HCT116 (cell line): ENCODE data around the gene MPP7. TPM values are rescaled to one million over a fixed set of nuclear protein-coding genes. Genes with fewer than 3 reads are reported as not detected.

ENCODE experiments used
- ATAC-seq: fragments of 200-7000 bp; cut with Tn5 transposase; 2 replicates; pipeline ENCODE4 v1.9.1; 2020; ENCODE audit warnings: mild to moderate bottlenecking, moderate library complexity
- BruUV-seq: library from RNA; stranded (reverse); fragments of 400-500 nt; replicated peaks from 2 replicates; lab custom pipeline; 2021; lab: Mats Ljungman, UMichigan
- CTCF ChIA-PET: fragments of 300-600 bp; sonication (Branson Sonifier 250); formaldehyde crosslinking; loops from one replicate; lab custom pipeline; 2021; ENCODE audit warnings: antibody characterized with exemption; lab: Charles Lee
- POLR2A ChIA-PET: fragments of 300-600, 350-600 bp; sonication (Branson Sonifier 250); formaldehyde crosslinking; loops from one replicate; lab custom pipeline; 2021; ENCODE audit warnings: antibody characterized with exemption; lab: Charles Lee
- RAD21 ChIA-PET, 2 experiments: fragments of 300-600 bp; sonication (Branson Sonifier 250); formaldehyde crosslinking; loops; one replicate each; lab custom pipeline; 2023; ENCODE audit warnings: low total read pairs in 2 of 2; ENCODE audit not compliant: uncharacterized antibody in 2 of 2, unreplicated experiment in 2 of 2, low non-redundant PET in 1 of 2; lab: Charles Lee
- DNase-seq: peaks from one replicate; pipeline ENCODE4 v3.0.0-alpha.2; 2010; ENCODE audit warnings: low read depth, low spot score
- H2AFZ ChIP-seq: fragments of 200-600 bp; shearing (Covaris generic), sonication (generic); 2 replicates; pipeline ENCODE4 v1.6.1; 2017; ENCODE audit warnings: low read depth, mixed run types, mixed read lengths, antibody characterized with exemption, low read length; ENCODE audit not compliant: poor library complexity, severe bottlenecking
- H3K27ac ChIP-seq: 2 replicates; pipeline ENCODE4 v1.5.1; 2012; ENCODE audit warnings: low read depth, low read length
- H3K27me3 ChIP-seq: fragments of 200-600 bp; sonication (generic); 2 replicates; pipeline ENCODE4 v1.6.1; 2016; ENCODE audit warnings: mixed run types, low read length, mixed read lengths; ENCODE audit not compliant: insufficient read depth
- H3K36me3 ChIP-seq, 2 experiments: fragments of 200-500 bp in 1 of 2; fragments of 200-600 bp in 1 of 2; sonication (Bioruptor generic) in 1 of 2; sonication (generic) in 1 of 2; 2 replicates each; pipeline versions ENCODE4 v1.5.1 to v1.6.1; 2014 to 2016; ENCODE audit warnings: low read length in 2 of 2, inconsistent platforms in 1 of 2, mixed read lengths in 1 of 2, mixed run types in 1 of 2; ENCODE audit not compliant: insufficient read depth in 2 of 2, control insufficient read depth in 1 of 2
- H3K4me1 ChIP-seq, 2 experiments: fragments of 200-600 bp in 1 of 2; sonication (generic) in 1 of 2; 2 replicates each; pipeline versions ENCODE4 v1.5.1 to v1.6.1; 2012 to 2017; ENCODE audit warnings: low read length in 2 of 2, inconsistent platforms in 1 of 2, mild to moderate bottlenecking in 1 of 2, mixed read lengths in 1 of 2, mixed run types in 1 of 2, moderate library complexity in 1 of 2; ENCODE audit not compliant: insufficient read depth in 2 of 2, control insufficient read depth in 1 of 2
- H3K4me2 ChIP-seq: fragments of 200-600 bp; sonication (generic); 2 replicates; pipeline ENCODE4 v1.6.1; 2017; ENCODE audit warnings: mixed run types, low read length, mixed read lengths
- H3K4me3 ChIP-seq, 2 experiments: fragments of 200-600 bp in 1 of 2; sonication (generic) in 1 of 2; replicated peaks in 1 of 2; 2 replicates each; pipeline ENCODE4 v1.5.1; 2011 to 2016; ENCODE audit warnings: low read length in 2 of 2, control low read depth in 1 of 2, low read depth in 1 of 2, mild to moderate bottlenecking in 1 of 2, mixed read lengths in 1 of 2, mixed run types in 1 of 2
- H3K79me2 ChIP-seq: fragments of 200-600 bp; sonication (generic); 2 replicates; pipeline ENCODE4 v1.6.1; 2017; ENCODE audit warnings: mild to moderate bottlenecking, mixed run types, low read length, moderate library complexity, mixed read lengths; ENCODE audit not compliant: insufficient read depth
- H3K9ac ChIP-seq: fragments of 200-600 bp; sonication (generic); 2 replicates; pipeline ENCODE4 v1.6.1; 2016; ENCODE audit warnings: low read length, mixed read lengths
- H3K9me2 ChIP-seq: fragments of 200-600 bp; sonication (generic), shearing (Covaris generic); 2 replicates; pipeline ENCODE4 v1.6.1; 2017; ENCODE audit warnings: mixed run types, mild to moderate bottlenecking, moderate library complexity; ENCODE audit not compliant: insufficient read depth
- H3K9me3 ChIP-seq, 2 experiments: fragments of 200-500 bp in 1 of 2; fragments of 200-600 bp in 1 of 2; sonication (Bioruptor generic) in 1 of 2; sonication (generic) in 1 of 2; 2 replicates each; pipeline ENCODE4 v1.6.1; 2014 to 2017; ENCODE audit warnings: low read length in 2 of 2, mixed read lengths in 2 of 2, inconsistent platforms in 1 of 2, low read depth in 1 of 2, mild to moderate bottlenecking in 1 of 2, mixed run types in 1 of 2, moderate library complexity in 1 of 2; ENCODE audit not compliant: control insufficient read depth in 1 of 2, insufficient read depth in 1 of 2
- H4K20me1 ChIP-seq: fragments of 200-600 bp; sonication (generic), shearing (Covaris generic); 2 replicates; pipeline ENCODE4 v1.6.1; 2017; ENCODE audit warnings: mixed run types, mild to moderate bottlenecking, moderate library complexity; ENCODE audit not compliant: insufficient read depth
- CBX3 ChIP-seq: IDR thresholded peaks from 2 replicates; pipeline ENCODE4 v1.6.1; 2012; ENCODE audit warnings: low read depth
- EGR1 ChIP-seq: IDR thresholded peaks from 2 replicates; pipeline ENCODE4 v1.6.1; 2012; ENCODE audit warnings: low read depth
- ELF1 ChIP-seq: IDR thresholded peaks from 2 replicates; pipeline ENCODE4 v1.6.1; 2012; ENCODE audit warnings: low read depth, borderline replicate concordance
- EZH2 ChIP-seq: fragments of 200-600 bp; sonication (generic); IDR thresholded peaks from 2 replicates; pipeline ENCODE4 v1.6.1; 2017; ENCODE audit warnings: antibody characterized with exemption, mixed run types
- FOSL1 ChIP-seq: IDR thresholded peaks from 2 replicates; pipeline ENCODE4 v1.6.1; 2012; ENCODE audit warnings: low read depth
- JUND ChIP-seq: IDR thresholded peaks from 2 replicates; pipeline ENCODE4 v1.6.1; 2012
- POLR2A ChIP-seq: IDR thresholded peaks from 2 replicates; pipeline ENCODE4 v1.7.0; 2011; ENCODE audit warnings: borderline replicate concordance; ENCODE audit not compliant: insufficient read depth, insufficient read length; ENCODE audit errors: extremely low read depth
- SIN3A ChIP-seq: IDR thresholded peaks from 2 replicates; pipeline ENCODE4 v1.6.1; 2012; ENCODE audit warnings: low read depth
- SRF ChIP-seq: IDR thresholded peaks from 2 replicates; pipeline ENCODE4 v1.6.1; 2012; ENCODE audit warnings: low read depth
- TCF7L2 ChIP-seq: IDR thresholded peaks from 2 replicates; pipeline ENCODE4 v1.7.0; 2011; ENCODE audit warnings: borderline replicate concordance, inconsistent platforms; ENCODE audit not compliant: insufficient read depth, insufficient read length; ENCODE audit errors: extremely low read depth
- YY1 ChIP-seq: IDR thresholded peaks from 2 replicates; pipeline ENCODE4 v1.6.1; 2011; ENCODE audit warnings: low read length, low read depth, moderate library complexity, mild to moderate bottlenecking; ENCODE audit not compliant: insufficient replicate concordance; ENCODE audit errors: extremely low read depth
- ZFX ChIP-seq: fragments of 450-650 bp; IDR thresholded peaks from 2 replicates; pipeline ENCODE4 v1.6.1; 2017
- intact Hi-C: fragments of 100-400 bp; cut with micrococcal nuclease; formaldehyde crosslinking; loops from 2 replicates; pipeline ENCODE4 v1.10.0; 2022
- total RNA-seq: library from RNA; stranded (reverse); gene quantifications from one replicate; pipeline ENCODE4 v1.2.1, GENCODE V29; 2021; ENCODE audit not compliant: unreplicated experiment
- TF ChIP-seq, protein P1 (sequence below), 3 experiments: fragments of 200-600 bp in 1 of 3; sonication (generic) in 1 of 3; IDR thresholded peaks in 2 of 3; conservative IDR thresholded peaks in 1 of 3; 2 replicates each; pipeline ENCODE4 v1.5.1; 2012 to 2017; ENCODE audit warnings: low read depth in 2 of 3, low read length in 2 of 3, antibody characterized with exemption in 1 of 3, borderline replicate concordance in 1 of 3, control low read depth in 1 of 3, mild to moderate bottlenecking in 1 of 3, mixed read lengths in 1 of 3, mixed run types in 1 of 3, moderate library complexity in 1 of 3; ENCODE audit not compliant: insufficient read depth in 1 of 3
- TF ChIP-seq, protein P2 (sequence below): IDR thresholded peaks from 2 replicates; pipeline ENCODE4 v1.6.1; 2012; ENCODE audit warnings: low read depth
- TF ChIP-seq, protein P3 (sequence below): IDR thresholded peaks from 2 replicates; pipeline ENCODE4 v1.6.1; 2012

MPP7 gene
- total RNA-seq, 1 experiment from 2014 or later, result 64.5 TPM

DNA sequence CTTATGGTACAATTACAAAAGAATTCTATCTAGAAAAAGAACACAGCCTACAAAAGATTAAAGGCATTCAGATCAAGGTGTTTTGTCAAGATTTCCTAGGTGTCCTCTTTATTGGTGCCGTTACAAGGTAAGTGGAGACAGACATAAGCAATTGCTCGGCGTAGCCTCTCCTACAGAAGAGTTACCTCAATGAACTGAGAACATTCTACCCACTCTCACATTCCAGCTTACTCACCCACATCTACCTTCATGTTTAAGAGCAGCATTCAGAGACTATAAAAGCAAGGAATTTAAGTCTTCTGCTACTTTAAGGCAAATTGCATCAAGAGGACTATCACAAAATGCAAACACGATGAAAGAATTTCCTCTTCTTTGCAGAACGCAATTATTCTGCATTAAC lies 29.5 kb downstream of the MPP7 start:
- no peak overlapping the region; the same call in 1 of the 2 replicates for H3K27ac ChIP-seq
- intact Hi-C loops, result no loop called here
- CTCF ChIA-PET, result no interaction called here

DNA sequence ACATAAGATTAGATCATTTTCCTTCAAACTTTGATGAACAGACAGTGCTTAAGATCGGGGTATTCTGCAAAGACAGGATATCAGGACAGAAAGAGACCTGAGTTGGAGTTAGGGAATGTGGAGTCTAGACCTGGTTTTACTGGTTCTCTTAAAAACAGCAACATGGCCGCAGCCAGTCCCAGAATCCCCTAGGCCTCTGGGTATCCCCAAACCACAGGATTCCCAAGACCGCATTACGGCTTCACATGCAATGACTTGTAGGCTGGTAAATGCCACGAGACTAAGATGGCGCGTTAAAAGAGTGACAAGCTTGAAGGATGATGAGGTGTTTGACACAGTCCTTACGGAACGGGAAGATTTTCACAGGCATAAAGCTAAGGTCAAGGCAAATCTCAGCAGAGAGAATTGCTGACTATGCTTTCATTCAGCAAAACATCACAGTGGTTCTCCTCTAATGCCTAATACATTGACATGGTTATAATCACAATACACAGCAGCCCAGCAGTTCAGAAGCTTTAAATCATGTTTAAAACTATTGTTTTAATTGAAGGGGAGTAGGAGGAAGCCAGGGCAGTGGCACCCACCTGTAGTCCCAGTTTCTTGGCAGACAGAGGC lies 32.9 kb downstream of the MPP7 start:
- peaks cover 12% of the 10 kb centered on the region for H3K79me2 ChIP-seq
- intact Hi-C loops, result no loop called here
- ATAC-seq (no peak), DNase-seq (no peak)
- BruUV-seq, result no TSS peak
- no peak overlapping the region for H3K9ac ChIP-seq
- no peaks in the 10 kb centered on the region for H3K9me2 ChIP-seq
- ChIA-PET CTCF (no interaction called here), RAD21 (no interaction called here), POLR2A (no interaction called here)
- no peaks in the 10 kb centered on the region for H3K27me3 ChIP-seq
- H3K4me1 ChIP-seq, result peaks cover 5 to 6% of the 10 kb centered on the region in 2 experiments; a peak in 2 of 4 replicates
- H3K4me3 ChIP-seq, result no peak overlapping the region
- no peak overlapping the region for H3K27ac ChIP-seq
- no peaks in the 10 kb centered on the region for H4K20me1 ChIP-seq
- H3K4me2 ChIP-seq, result no peak overlapping the region
- H2AFZ ChIP-seq, result no peak overlapping the region
- H3K9me3 ChIP-seq, result no peaks in the 10 kb centered on the region
- no peaks in the 10 kb centered on the region for H3K36me3 ChIP-seq
- TF ChIP-seq YY1 (no peak), POLR2A (no peak), EGR1 (no peak), EZH2 (no peak), SRF (no peak), SIN3A (no peak), FOSL1 (no peak), CBX3 (no peak), TCF7L2 (no peak)
- TF ChIP-seq, protein P1, sequence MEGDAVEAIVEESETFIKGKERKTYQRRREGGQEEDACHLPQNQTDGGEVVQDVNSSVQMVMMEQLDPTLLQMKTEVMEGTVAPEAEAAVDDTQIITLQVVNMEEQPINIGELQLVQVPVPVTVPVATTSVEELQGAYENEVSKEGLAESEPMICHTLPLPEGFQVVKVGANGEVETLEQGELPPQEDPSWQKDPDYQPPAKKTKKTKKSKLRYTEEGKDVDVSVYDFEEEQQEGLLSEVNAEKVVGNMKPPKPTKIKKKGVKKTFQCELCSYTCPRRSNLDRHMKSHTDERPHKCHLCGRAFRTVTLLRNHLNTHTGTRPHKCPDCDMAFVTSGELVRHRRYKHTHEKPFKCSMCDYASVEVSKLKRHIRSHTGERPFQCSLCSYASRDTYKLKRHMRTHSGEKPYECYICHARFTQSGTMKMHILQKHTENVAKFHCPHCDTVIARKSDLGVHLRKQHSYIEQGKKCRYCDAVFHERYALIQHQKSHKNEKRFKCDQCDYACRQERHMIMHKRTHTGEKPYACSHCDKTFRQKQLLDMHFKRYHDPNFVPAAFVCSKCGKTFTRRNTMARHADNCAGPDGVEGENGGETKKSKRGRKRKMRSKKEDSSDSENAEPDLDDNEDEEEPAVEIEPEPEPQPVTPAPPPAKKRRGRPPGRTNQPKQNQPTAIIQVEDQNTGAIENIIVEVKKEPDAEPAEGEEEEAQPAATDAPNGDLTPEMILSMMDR (IDR thresholded peaks at IDR 0.05 in 2 of 3, conservative IDR thresholded peaks at IDR 0.05 in 1 of 3; ENCODE audit: borderline replicate concordance in 1 of 3, insufficient read depth in 1 of 3, low read depth in 2 of 3, low read length in 2 of 3), result no peak
- TF ChIP-seq, protein P2, sequence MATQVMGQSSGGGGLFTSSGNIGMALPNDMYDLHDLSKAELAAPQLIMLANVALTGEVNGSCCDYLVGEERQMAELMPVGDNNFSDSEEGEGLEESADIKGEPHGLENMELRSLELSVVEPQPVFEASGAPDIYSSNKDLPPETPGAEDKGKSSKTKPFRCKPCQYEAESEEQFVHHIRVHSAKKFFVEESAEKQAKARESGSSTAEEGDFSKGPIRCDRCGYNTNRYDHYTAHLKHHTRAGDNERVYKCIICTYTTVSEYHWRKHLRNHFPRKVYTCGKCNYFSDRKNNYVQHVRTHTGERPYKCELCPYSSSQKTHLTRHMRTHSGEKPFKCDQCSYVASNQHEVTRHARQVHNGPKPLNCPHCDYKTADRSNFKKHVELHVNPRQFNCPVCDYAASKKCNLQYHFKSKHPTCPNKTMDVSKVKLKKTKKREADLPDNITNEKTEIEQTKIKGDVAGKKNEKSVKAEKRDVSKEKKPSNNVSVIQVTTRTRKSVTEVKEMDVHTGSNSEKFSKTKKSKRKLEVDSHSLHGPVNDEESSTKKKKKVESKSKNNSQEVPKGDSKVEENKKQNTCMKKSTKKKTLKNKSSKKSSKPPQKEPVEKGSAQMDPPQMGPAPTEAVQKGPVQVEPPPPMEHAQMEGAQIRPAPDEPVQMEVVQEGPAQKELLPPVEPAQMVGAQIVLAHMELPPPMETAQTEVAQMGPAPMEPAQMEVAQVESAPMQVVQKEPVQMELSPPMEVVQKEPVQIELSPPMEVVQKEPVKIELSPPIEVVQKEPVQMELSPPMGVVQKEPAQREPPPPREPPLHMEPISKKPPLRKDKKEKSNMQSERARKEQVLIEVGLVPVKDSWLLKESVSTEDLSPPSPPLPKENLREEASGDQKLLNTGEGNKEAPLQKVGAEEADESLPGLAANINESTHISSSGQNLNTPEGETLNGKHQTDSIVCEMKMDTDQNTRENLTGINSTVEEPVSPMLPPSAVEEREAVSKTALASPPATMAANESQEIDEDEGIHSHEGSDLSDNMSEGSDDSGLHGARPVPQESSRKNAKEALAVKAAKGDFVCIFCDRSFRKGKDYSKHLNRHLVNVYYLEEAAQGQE, result no peak
- TF ChIP-seq, protein P3, sequence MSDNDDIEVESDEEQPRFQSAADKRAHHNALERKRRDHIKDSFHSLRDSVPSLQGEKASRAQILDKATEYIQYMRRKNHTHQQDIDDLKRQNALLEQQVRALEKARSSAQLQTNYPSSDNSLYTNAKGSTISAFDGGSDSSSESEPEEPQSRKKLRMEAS, result no peak

More for the DNA sequence above, 29.5 kb downstream of the MPP7 start:
- H3K4me3 ChIP-seq, result no peak overlapping the region
- H3K79me2 ChIP-seq, result peaks cover 7% of the 10 kb centered on the region; the same call in 1 of the 2 replicates
- H3K9ac ChIP-seq, result no peak overlapping the region
- peaks cover 5 to 6% of the 10 kb centered on the region in 2 experiments; a peak in 2 of 4 replicates for H3K4me1 ChIP-seq
- ATAC-seq (no peak), DNase-seq (no peak)
- H3K9me2 ChIP-seq, result no peaks in the 10 kb centered on the region
- H3K36me3 ChIP-seq, result no peaks in the 10 kb centered on the region
- TF ChIP-seq ELF1 (no peak), POLR2A (no peak), JUND (no peak), YY1 (no peak), ZFX (no peak)
- TF ChIP-seq, protein P3, result no peak
- H3K4me2 ChIP-seq, result no peak overlapping the region
- ChIA-PET POLR2A (no interaction called here), RAD21 (no interaction called here)
- H3K27me3 ChIP-seq, result no peaks in the 10 kb centered on the region
- no TSS peak for BruUV-seq
- no peaks in the 10 kb centered on the region for H3K9me3 ChIP-seq
- no peaks in the 10 kb centered on the region for H4K20me1 ChIP-seq
- no peak overlapping the region for H2AFZ ChIP-seq
